NCI-H146 treated with DMSO at 0.1 percent for 48 hours (cell line): Measurements from ENCODE around the gene GOLGA6L9.
"Not testable (repeated sequence)": the region's sequence is repeated elsewhere in the genome, so short reads cannot be mapped to it uniquely, and the experiment has no call there.

Source experiments
- DNase-seq: peaks from one replicate; lab custom pipeline; 2025; ENCODE audit not compliant: unreplicated experiment; lab: John Stamatoyannopoulos, UW

Gene GOLGA6L9

GRCh38 chr15:82465629-82466028 is 36.0 kb downstream of the GOLGA6L9 start:
- not testable (repeated sequence) for DNase-seq

- not testable (repeated sequence) for DNase-seq
Measured at GRCh38 chr15:82468205-82468604, 38.6 kb downstream of the GOLGA6L9 start.

- not testable (repeated sequence) for DNase-seq
Measured at GRCh38 chr15:82469381-82469780, 39.8 kb downstream of the GOLGA6L9 start.

GRCh38 chr15:82472269-82472982 is 42.8 kb downstream of the GOLGA6L9 start:
- DNase-seq = not testable (repeated sequence)

GRCh38 chr15:82474596-82475325 is 45.1 kb downstream of the GOLGA6L9 start:
- DNase-seq = not testable (repeated sequence)

GRCh38 chr15:82475345-82475967 is 45.8 kb downstream of the GOLGA6L9 start:
- DNase-seq = not testable (repeated sequence)

GRCh38 chr15:82476697-82477342 is 47.2 kb downstream of the GOLGA6L9 start:
- DNase-seq = not testable (repeated sequence)

GRCh38 chr15:82477343-82478057 is 47.9 kb downstream of the GOLGA6L9 start:
- DNase-seq = not testable (repeated sequence)
